A549 (cell line): ENCODE measurements around the gene SLFN12L.

Source experiments
- EP300 ChIP-seq, 2 experiments: fragments of >200 bp; sonication (Bioruptor Twin); formaldehyde crosslinking; IDR thresholded peaks; 2 replicates in 1 of 2; 3 replicates in 1 of 2; pipeline ENCODE4 v1.6.1; 2016 to 2017
- TF ChIP-seq, protein P1 (sequence below): fragments of >200 bp; sonication (Bioruptor Twin); formaldehyde crosslinking; IDR thresholded peaks from 3 replicates; pipeline ENCODE4 v1.5.1; 2016
- TF ChIP-seq, protein P2 (sequence below): IDR thresholded peaks from 2 replicates; pipeline ENCODE4 v1.6.1; 2012

DNA sequence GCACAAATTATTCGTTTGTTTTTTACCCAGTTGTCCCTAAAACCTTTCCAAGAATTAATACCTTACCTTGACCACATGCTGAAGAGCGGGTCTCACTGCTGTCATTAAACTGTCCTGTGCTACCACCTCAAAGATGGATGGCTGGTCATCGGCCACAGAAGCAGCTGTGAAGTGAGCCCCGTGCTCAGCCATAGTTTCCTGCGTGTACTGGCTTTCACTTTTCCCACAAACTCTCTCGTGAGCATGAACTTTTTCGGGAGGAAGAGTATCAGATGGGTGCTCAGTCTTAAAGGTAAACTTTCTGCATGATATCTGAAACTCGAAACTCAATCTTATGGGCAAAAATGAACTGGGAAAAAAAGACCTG, 40.3 kb upstream of the SLFN12L start:
- TF ChIP-seq, protein P1, sequence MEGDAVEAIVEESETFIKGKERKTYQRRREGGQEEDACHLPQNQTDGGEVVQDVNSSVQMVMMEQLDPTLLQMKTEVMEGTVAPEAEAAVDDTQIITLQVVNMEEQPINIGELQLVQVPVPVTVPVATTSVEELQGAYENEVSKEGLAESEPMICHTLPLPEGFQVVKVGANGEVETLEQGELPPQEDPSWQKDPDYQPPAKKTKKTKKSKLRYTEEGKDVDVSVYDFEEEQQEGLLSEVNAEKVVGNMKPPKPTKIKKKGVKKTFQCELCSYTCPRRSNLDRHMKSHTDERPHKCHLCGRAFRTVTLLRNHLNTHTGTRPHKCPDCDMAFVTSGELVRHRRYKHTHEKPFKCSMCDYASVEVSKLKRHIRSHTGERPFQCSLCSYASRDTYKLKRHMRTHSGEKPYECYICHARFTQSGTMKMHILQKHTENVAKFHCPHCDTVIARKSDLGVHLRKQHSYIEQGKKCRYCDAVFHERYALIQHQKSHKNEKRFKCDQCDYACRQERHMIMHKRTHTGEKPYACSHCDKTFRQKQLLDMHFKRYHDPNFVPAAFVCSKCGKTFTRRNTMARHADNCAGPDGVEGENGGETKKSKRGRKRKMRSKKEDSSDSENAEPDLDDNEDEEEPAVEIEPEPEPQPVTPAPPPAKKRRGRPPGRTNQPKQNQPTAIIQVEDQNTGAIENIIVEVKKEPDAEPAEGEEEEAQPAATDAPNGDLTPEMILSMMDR: no peak
- TF ChIP-seq EP300 (IDR thresholded peaks at IDR 0.05): no peak
- TF ChIP-seq, protein P2, sequence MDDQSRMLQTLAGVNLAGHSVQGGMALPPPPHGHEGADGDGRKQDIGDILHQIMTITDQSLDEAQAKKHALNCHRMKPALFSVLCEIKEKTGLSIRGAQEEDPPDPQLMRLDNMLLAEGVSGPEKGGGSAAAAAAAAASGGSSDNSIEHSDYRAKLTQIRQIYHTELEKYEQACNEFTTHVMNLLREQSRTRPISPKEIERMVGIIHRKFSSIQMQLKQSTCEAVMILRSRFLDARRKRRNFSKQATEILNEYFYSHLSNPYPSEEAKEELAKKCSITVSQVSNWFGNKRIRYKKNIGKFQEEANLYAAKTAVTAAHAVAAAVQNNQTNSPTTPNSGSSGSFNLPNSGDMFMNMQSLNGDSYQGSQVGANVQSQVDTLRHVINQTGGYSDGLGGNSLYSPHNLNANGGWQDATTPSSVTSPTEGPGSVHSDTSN: no peak
